ENCODE measurements around the gene HGS.

- no peak for TF ChIP-seq CTCF (IDR thresholded peaks at IDR 0.05)
- TF ChIP-seq POLR2A (IDR thresholded peaks at IDR 0.05): no peak
Measured at GRCh38 chr17:81717766-81718089, 33.9 kb downstream of the HGS start.

Data from body of pancreas (tissue), 4 donors.